A549 (cell line): ENCODE measurements around the gene SP110. TPM values are rescaled to one million over a fixed set of nuclear protein-coding genes. Genes with fewer than 3 reads are reported as not detected.
A peak's percentile ranks its signal among the peaks of the same experiment; 100 is the strongest.

Source experiments
- ATAC-seq, 2 experiments: fragments of 200-7000 bp in 1 of 2; fragments of >200 bp in 1 of 2; cut with Nextera tagmentation in 1 of 2; cut with Tn5 transposase in 1 of 2; 3 replicates each; pipeline versions ENCODE4 v1.8.0 to v1.9.1; 2018 to 2020; ENCODE audit warnings: mild to moderate bottlenecking in 1 of 2, moderate library complexity in 1 of 2
- CTCF ChIA-PET: fragments of 300-600 bp; sonication (Branson Sonifier 250); formaldehyde crosslinking; extraction: SDS; loops from one replicate; lab custom pipeline; 2021; ENCODE audit warnings: antibody characterized with exemption, inconsistent platforms; lab: Yijun Ruan, JAX
- POLR2A ChIA-PET: fragments of 350-600 bp; formaldehyde crosslinking; extraction: SDS; loops from one replicate; lab custom pipeline; 2021; ENCODE audit warnings: antibody characterized with exemption, inconsistent platforms; lab: Yijun Ruan, JAX
- DNase-seq, 2 experiments: peaks; one replicate each; pipeline versions ENCODE4 v3.0.0 to v3.0.0-alpha.2; 2011 to 2016; ENCODE audit warnings: low read depth in 1 of 2, low spot score in 1 of 2
- FAIRE-seq: peaks from 2 replicates; lab custom pipeline; 2011; peaks lifted over from hg19 to GRCh38; lab: Jason Lieb, UNC
- H3K27ac ChIP-seq, 2 experiments: fragments of >200 bp; sonication (Bioruptor Twin); formaldehyde crosslinking; 3 replicates each; pipeline ENCODE4 v1.5.1; 2016 to 2017
- H3K4me1 ChIP-seq: fragments of >200 bp; sonication (Bioruptor Twin); formaldehyde crosslinking; 3 replicates; pipeline ENCODE4 v1.6.1; 2016
- H3K4me2 ChIP-seq: fragments of >200 bp; sonication (Bioruptor Twin); formaldehyde crosslinking; 3 replicates; pipeline ENCODE4 v1.6.1; 2016
- H3K4me3 ChIP-seq: fragments of >200 bp; sonication (Bioruptor Twin); formaldehyde crosslinking; 3 replicates; pipeline ENCODE4 v1.5.1; 2016
- H3K9me3 ChIP-seq: fragments of >200 bp; sonication (Bioruptor Twin); formaldehyde crosslinking; 3 replicates; pipeline ENCODE4 v1.6.1; 2016
- CBX2 ChIP-seq: fragments of 200-600 bp; sonication (generic); IDR thresholded peaks from 2 replicates; pipeline ENCODE4 v1.6.1; 2016; ENCODE audit warnings: low read depth, mild to moderate bottlenecking, borderline replicate concordance
- CBX8 ChIP-seq: fragments of 200-600 bp; sonication (generic); IDR thresholded peaks from 2 replicates; pipeline ENCODE4 v1.6.1; 2016
- CHD2 ChIP-seq: fragments of 150-350 bp; IDR thresholded peaks from 2 replicates; pipeline ENCODE4 v1.6.1; 2014; ENCODE audit warnings: low read length; ENCODE audit not compliant: partially characterized antibody
- CTCF ChIP-seq: fragments of >200 bp; sonication (Bioruptor Twin); formaldehyde crosslinking; IDR thresholded peaks from 3 replicates; pipeline ENCODE4 v1.5.1; 2016
- EP300 ChIP-seq, 2 experiments: fragments of >200 bp; sonication (Bioruptor Twin); formaldehyde crosslinking; IDR thresholded peaks; 2 replicates in 1 of 2; 3 replicates in 1 of 2; pipeline ENCODE4 v1.6.1; 2016 to 2017
- ESRRA ChIP-seq: fragments of 150-350 bp; IDR thresholded peaks from 2 replicates; pipeline ENCODE4 v1.6.1; 2014; ENCODE audit warnings: mild to moderate bottlenecking, low read length, borderline replicate concordance
- FOXS1 ChIP-seq: fragments of 250-450 bp; sonication (Bioruptor Pico); IDR thresholded peaks from 2 replicates; pipeline ENCODE4 v1.5.0; 2020; ENCODE audit warnings: mild to moderate bottlenecking, moderate library complexity
- HEYL ChIP-seq: fragments of 250-450 bp; sonication (Bioruptor Pico); IDR thresholded peaks from 2 replicates; pipeline ENCODE4 v1.8.0; 2021; ENCODE audit warnings: mild to moderate bottlenecking, moderate library complexity
- HOXA7 ChIP-seq: fragments of 250-450 bp; sonication (Bioruptor Pico); IDR thresholded peaks from 2 replicates; pipeline ENCODE4 v1.5.0; 2020; ENCODE audit warnings: mild to moderate bottlenecking, moderate library complexity
- HOXB13 ChIP-seq: fragments of 250-450 bp; sonication (Bioruptor Pico); IDR thresholded peaks from 2 replicates; pipeline ENCODE4 v1.5.0; 2020; ENCODE audit warnings: low read depth, mild to moderate bottlenecking, moderate library complexity
- JUN ChIP-seq, 2 experiments: fragments of >200 bp; sonication (Bioruptor Twin); formaldehyde crosslinking; IDR thresholded peaks; 2 replicates in 1 of 2; 3 replicates in 1 of 2; pipeline ENCODE4 v1.6.1; 2016 to 2017
- JUNB ChIP-seq: fragments of >200 bp; sonication (Bioruptor Twin); formaldehyde crosslinking; IDR thresholded peaks from 2 replicates; pipeline ENCODE4 v1.6.1; 2016
- KDM5A ChIP-seq: fragments of 200-600 bp; sonication (generic); IDR thresholded peaks from 2 replicates; pipeline ENCODE4 v1.6.1; 2016; ENCODE audit warnings: antibody characterized with exemption, mild to moderate bottlenecking
- MAFK ChIP-seq: fragments of 450-650 bp; IDR thresholded peaks from 2 replicates; pipeline ENCODE4 v1.6.1; 2014; ENCODE audit not compliant: partially characterized antibody
- MAZ ChIP-seq: fragments of 150-350 bp; IDR thresholded peaks from 2 replicates; pipeline ENCODE4 v1.6.1; 2014; ENCODE audit warnings: antibody characterized with exemption, low read depth, low read length, borderline replicate concordance
- NPAS2 ChIP-seq: fragments of 250-450 bp; sonication (Bioruptor Pico); IDR thresholded peaks from 2 replicates; pipeline ENCODE4 v1.8.0; 2022; ENCODE audit warnings: mild to moderate bottlenecking, moderate library complexity, borderline replicate concordance
- PBX3 ChIP-seq: IDR thresholded peaks from 2 replicates; pipeline ENCODE4 v1.6.1; 2012
- RARB ChIP-seq: fragments of 250-450 bp; sonication (Bioruptor Pico); IDR thresholded peaks from 2 replicates; pipeline ENCODE4 v1.8.0; 2021; ENCODE audit warnings: mild to moderate bottlenecking, moderate library complexity
- REST ChIP-seq: fragments of 200-600 bp; sonication (generic); IDR thresholded peaks from 2 replicates; pipeline ENCODE4 v1.6.1; 2016; ENCODE audit warnings: antibody characterized with exemption, mild to moderate bottlenecking, moderate library complexity
- RNF2 ChIP-seq: fragments of 200-600 bp; sonication (generic); IDR thresholded peaks from 2 replicates; pipeline ENCODE4 v1.6.1; 2016; ENCODE audit warnings: low read depth, mild to moderate bottlenecking, antibody characterized with exemption, moderate library complexity, borderline replicate concordance
- TFCP2L1 ChIP-seq: fragments of 250-450 bp; sonication (Bioruptor Pico); IDR thresholded peaks from 2 replicates; pipeline ENCODE4 v1.5.0; 2021; ENCODE audit warnings: mild to moderate bottlenecking
- ZFP36 ChIP-seq: fragments of 450-650 bp; IDR thresholded peaks from 2 replicates; pipeline ENCODE4 v1.6.1; 2014; ENCODE audit warnings: borderline replicate concordance; ENCODE audit not compliant: partially characterized antibody
- WGBS: methylation state at CpG from one replicate; pipeline ENCODE4 v1.1.6; 2017; ENCODE audit errors: missing lambda C conversion rate; 5-methylcytosine and 5-hydroxymethylcytosine counted together
- polyA plus RNA-seq, 4 experiments: library from polyadenylated mRNA; depleted of rRNA in 3 of 4; stranded (reverse); fragments of >200 nt; fragmentation: RNase III in 1 of 4; extraction: RNeasy Plus Mini Kit Qiagen cat#74134 plus additional on column Dnase treatment in 1 of 4; gene quantifications; 2 replicates in 3 of 4; 3 replicates in 1 of 4; pipeline ENCODE4 v1.2.3, GENCODE V29; 2011 to 2017

Gene SP110
- polyA plus RNA-seq, 2 of the 4 experiments (the other 2 are of a cell fraction) = 3.6 to 4.6 TPM

- TF ChIP-seq MAZ (no peak), CBX2 (no peak), RARB (CRISPR knock-in tag) (no peak), HOXA7 (CRISPR knock-in tag) (no peak), NPAS2 (CRISPR knock-in tag) (no peak), JUN (IDR thresholded peaks at IDR 0.05) (no peak), REST (no peak), HOXB13 (CRISPR knock-in tag) (no peak)
Measured at GRCh38 chr2:230131366-230131765, 88.4 kb downstream of the SP110 start (continued).

GRCh38 chr2:230130668-230131364 is 89.0 kb downstream of the SP110 start:
- TF ChIP-seq EP300 (IDR thresholded peaks at IDR 0.05) (no peak), ESRRA (no peak), NPAS2 (CRISPR knock-in tag) (no peak), JUN (IDR thresholded peaks at IDR 0.05) (no peak), JUNB (no peak), CTCF (no peak), ZFP36 (no peak), FOXS1 (no peak), CBX2 (no peak), CHD2 (no peak), MAFK (no peak), HOXA7 (CRISPR knock-in tag) (no peak), PBX3 (no peak)
- FAIRE-seq (no peak), DNase-seq (peak in 1 of 2 experiments; percentile 42), ATAC-seq (peak; percentile 66 to 80; a peak in 5 of 6 replicates)
- peak overlapping the region in 1 of 2 experiments; percentile 25; a peak in 2 of 6 replicates for H3K27ac ChIP-seq
- H3K4me3 ChIP-seq = no peak overlapping the region
- WGBS = 42% methylated on average over 11 of the region's 11 CpGs
- H3K4me2 ChIP-seq = 0 out of 3 replicates have a peak overlapping the region, but pooled peaks have one; percentile 4
- ChIA-PET POLR2A (no interaction called here), CTCF (interaction anchor here (1.0 kb wide), 1 partner anchor 34 kb away, joined by 3 read pairs; no protein-coding TSS in a partner anchor)
- H3K4me1 ChIP-seq = no peaks in the 10 kb centered on the region
- H3K9me3 ChIP-seq = no peaks in the 10 kb centered on the region; the same call in 2 of the 3 replicates

- H3K27ac ChIP-seq = no peak overlapping the region
- H3K4me1 ChIP-seq = no peaks in the 10 kb centered on the region
- no peak overlapping the region for H3K4me3 ChIP-seq
- WGBS = 77% methylated on average over 1 of the region's 1 CpG
- H3K9me3 ChIP-seq = no peaks in the 10 kb centered on the region; the same call in 2 of the 3 replicates
- TF ChIP-seq FOXS1 = no peak
- TF ChIP-seq KDM5A = no peak
- TF ChIP-seq HEYL (CRISPR knock-in tag) = no peak
- no peak for TF ChIP-seq CHD2
- no peak for TF ChIP-seq CBX8
- no peak for TF ChIP-seq TFCP2L1
- TF ChIP-seq RNF2 = no peak
- no peak overlapping the region for H3K4me2 ChIP-seq
- DNase-seq (no peak), FAIRE-seq (no peak), ATAC-seq (no peak)
- ChIA-PET CTCF (interaction anchor here (0.6 kb wide), 2 partner anchors 31 to 139 kb away, joined by 3 read pairs; no protein-coding TSS in a partner anchor), POLR2A (no interaction called here)
Measured at GRCh38 chr2:230129343-230129742, 90.4 kb downstream of the SP110 start.
